Myometrial cell (primary cell): ENCODE measurements around the gene BHLHE23. TPM values are rescaled to one million over a fixed set of nuclear protein-coding genes. Genes with fewer than 3 reads are reported as not detected.

Source experiments
- total RNA-seq: library from RNA; depleted of rRNA; stranded (reverse); fragments of >200 nt; gene quantifications from 2 replicates; pipeline ENCODE4 v1.2.3, GENCODE V29; 2015

The BHLHE23 gene
- total RNA-seq = not detected in 2 replicates

DNA sequence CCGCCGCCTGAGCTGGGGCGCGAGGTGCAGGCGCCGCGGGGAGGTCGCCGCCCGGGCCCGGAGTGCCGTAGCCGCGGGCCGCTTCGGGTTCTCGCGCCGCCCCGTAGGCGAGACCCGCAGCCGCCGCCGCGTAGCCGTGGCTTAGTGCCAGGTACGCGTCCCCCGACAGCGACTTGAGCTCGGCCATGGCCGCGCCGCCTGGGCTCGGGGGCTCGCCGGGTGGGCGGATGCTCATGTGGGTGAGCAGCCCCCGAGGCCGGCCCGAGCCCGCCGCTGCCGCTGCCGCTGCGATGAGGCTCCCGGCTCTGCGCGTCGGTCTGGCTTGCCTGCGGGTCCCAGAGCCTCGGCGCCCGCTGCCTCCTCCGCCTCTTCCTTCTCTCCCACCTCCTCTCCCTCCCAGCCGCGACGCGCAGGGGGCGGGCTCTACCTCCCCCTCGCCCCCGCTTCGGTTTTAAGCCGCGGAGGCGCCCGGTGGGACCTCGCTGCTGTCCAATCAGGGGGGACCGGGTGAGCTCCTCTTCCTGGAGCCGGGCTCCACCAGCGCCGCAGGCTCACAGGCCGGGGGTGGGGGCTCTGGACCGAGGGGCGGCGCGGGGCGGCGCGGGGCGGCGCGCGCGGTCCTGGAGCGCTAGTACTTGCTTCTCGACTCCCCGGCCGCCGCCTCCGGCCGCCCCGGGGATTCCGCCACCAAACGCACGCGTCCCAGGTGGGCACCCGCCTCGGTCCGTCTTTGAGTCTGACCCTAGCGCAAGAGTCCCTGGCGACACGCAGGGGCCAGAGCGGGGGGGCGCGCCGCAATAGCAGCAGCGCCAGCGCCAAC is at the start of gene BHLHE23:
TSS of gene BHLHE23 (minus strand) at position 425 of the 820 bp plus-strand sequence. CDS start at position 235, 190 bp downstream.

Other genes starting within 250 kb of the BHLHE23 start
- gene MRGBP, start 210.5 kb downstream of the BHLHE23 start, total RNA-seq = 12.4 and 17.0 TPM in 2 replicates
- 42.4 and 53.9 TPM in 2 replicates for gene OGFR, start 202.1 kb downstream of the BHLHE23 start, total RNA-seq
- gene COL9A3, start 189.9 kb downstream of the BHLHE23 start, total RNA-seq = 1.4 and 2.3 TPM in 2 replicates
- gene TCFL5, start 145.1 kb downstream of the BHLHE23 start, total RNA-seq = 10.1 and 15.0 TPM in 2 replicates
- gene DIDO1, start 80.5 kb downstream of the BHLHE23 start, total RNA-seq = 29.7 and 30.8 TPM in 2 replicates
- 18.5 and 20.4 TPM in 2 replicates for gene GID8, start 68.8 kb downstream of the BHLHE23 start, total RNA-seq
- gene SLC17A9, start 54.3 kb downstream of the BHLHE23 start, total RNA-seq = 26.1 and 36.3 TPM in 2 replicates
- 15.6 and 19.8 TPM in 2 replicates for gene YTHDF1, start 209.2 kb upstream of the BHLHE23 start, total RNA-seq
- not detected in 2 replicates for gene BIRC7, start 228.9 kb upstream of the BHLHE23 start, total RNA-seq
- not detected in 2 replicates for gene NKAIN4, start 247.5 kb upstream of the BHLHE23 start, total RNA-seq